A673 (cell line): Measurements from ENCODE around the gene FSTL1. TPM values are rescaled to one million over a fixed set of nuclear protein-coding genes. Genes with fewer than 3 reads are reported as not detected.

Source experiments
- BruUV-seq: library from RNA; stranded (reverse); fragments of 400-500 nt; replicated peaks from 2 replicates; lab custom pipeline; 2021; lab: Mats Ljungman, UMichigan
- CTCF ChIA-PET: fragments of 300-600 bp; sonication (Branson Sonifier 250); formaldehyde crosslinking; loops from one replicate; lab custom pipeline; 2022; ENCODE audit warnings: antibody characterized with exemption; lab: Charles Lee
- POLR2A ChIA-PET: fragments of 300-600 bp; sonication (Branson Sonifier 250); formaldehyde crosslinking; loops from one replicate; lab custom pipeline; 2022; ENCODE audit warnings: antibody characterized with exemption; ENCODE audit not compliant: low non-redundant PET; lab: Charles Lee
- DNase-seq: peaks from one replicate; pipeline ENCODE4 v3.0.0-alpha.2; 2015; ENCODE audit warnings: low spot score
- H3K27ac ChIP-seq: fragments of 200-600 bp; sonication (generic); 2 replicates; pipeline ENCODE4 v1.5.1; 2016; ENCODE audit warnings: mixed run types, low read depth, mild to moderate bottlenecking, mixed read lengths, antibody characterized with exemption, low read length; ENCODE audit not compliant: poor library complexity, severe bottlenecking
- H3K27me3 ChIP-seq: fragments of 200-600 bp; sonication (generic); replicated peaks from 2 replicates; pipeline ENCODE4 v1.6.1; 2017; ENCODE audit warnings: mixed run types, low read depth, mild to moderate bottlenecking, mixed read lengths, antibody characterized with exemption, low read length; ENCODE audit not compliant: insufficient read depth, poor library complexity
- H3K36me3 ChIP-seq: fragments of 200-600 bp; sonication (generic); 2 replicates; pipeline ENCODE4 v1.6.1; 2016; ENCODE audit warnings: mixed run types, mild to moderate bottlenecking, mixed read lengths, antibody characterized with exemption, low read length; ENCODE audit not compliant: insufficient read depth, poor library complexity, severe bottlenecking
- H3K4me1 ChIP-seq: fragments of 200-600 bp; sonication (generic); 2 replicates; pipeline ENCODE4 v1.6.1; 2017; ENCODE audit warnings: mixed run types, mild to moderate bottlenecking, mixed read lengths, antibody characterized with exemption, low read length; ENCODE audit not compliant: insufficient read depth, poor library complexity, severe bottlenecking
- H3K4me3 ChIP-seq: fragments of 200-600 bp; sonication (generic); 2 replicates; pipeline ENCODE4 v1.5.1; 2016; ENCODE audit warnings: low read depth, mixed run types, mild to moderate bottlenecking, mixed read lengths, low read length; ENCODE audit not compliant: poor library complexity, severe bottlenecking
- H3K9me3 ChIP-seq: fragments of 200-600 bp; sonication (generic); 2 replicates; pipeline ENCODE4 v1.6.1; 2016; ENCODE audit warnings: mixed run types, low read depth, mild to moderate bottlenecking, mixed read lengths, antibody characterized with exemption, low read length; ENCODE audit not compliant: poor library complexity, severe bottlenecking
- CTCF ChIP-seq: fragments of 300-800, 200-600 bp; sonication (generic); conservative IDR thresholded peaks from 2 replicates; pipeline ENCODE4 v1.5.1; 2017; ENCODE audit warnings: low read depth, mild to moderate bottlenecking, antibody characterized with exemption, low read length, moderate library complexity, mixed read lengths
- EZH2 ChIP-seq: fragments of 200-600 bp; sonication (generic); IDR thresholded peaks from 2 replicates; pipeline ENCODE4 v1.6.1; 2017; ENCODE audit warnings: borderline replicate concordance, low read depth, mild to moderate bottlenecking, mixed read lengths, antibody characterized with exemption, low read length; ENCODE audit not compliant: poor library complexity, severe bottlenecking
- intact Hi-C: fragments of 100-400 bp; cut with micrococcal nuclease; formaldehyde crosslinking; loops from one replicate; pipeline ENCODE4 v1.10.0; 2022; ENCODE audit not compliant: unreplicated experiment
- total RNA-seq: library from RNA; stranded (reverse); gene quantifications from 2 replicates; pipeline ENCODE4 v1.2.3, GENCODE V29; 2021

FSTL1 gene
- total RNA-seq, 1 experiment from 2014 or later = 122 TPM

DNA sequence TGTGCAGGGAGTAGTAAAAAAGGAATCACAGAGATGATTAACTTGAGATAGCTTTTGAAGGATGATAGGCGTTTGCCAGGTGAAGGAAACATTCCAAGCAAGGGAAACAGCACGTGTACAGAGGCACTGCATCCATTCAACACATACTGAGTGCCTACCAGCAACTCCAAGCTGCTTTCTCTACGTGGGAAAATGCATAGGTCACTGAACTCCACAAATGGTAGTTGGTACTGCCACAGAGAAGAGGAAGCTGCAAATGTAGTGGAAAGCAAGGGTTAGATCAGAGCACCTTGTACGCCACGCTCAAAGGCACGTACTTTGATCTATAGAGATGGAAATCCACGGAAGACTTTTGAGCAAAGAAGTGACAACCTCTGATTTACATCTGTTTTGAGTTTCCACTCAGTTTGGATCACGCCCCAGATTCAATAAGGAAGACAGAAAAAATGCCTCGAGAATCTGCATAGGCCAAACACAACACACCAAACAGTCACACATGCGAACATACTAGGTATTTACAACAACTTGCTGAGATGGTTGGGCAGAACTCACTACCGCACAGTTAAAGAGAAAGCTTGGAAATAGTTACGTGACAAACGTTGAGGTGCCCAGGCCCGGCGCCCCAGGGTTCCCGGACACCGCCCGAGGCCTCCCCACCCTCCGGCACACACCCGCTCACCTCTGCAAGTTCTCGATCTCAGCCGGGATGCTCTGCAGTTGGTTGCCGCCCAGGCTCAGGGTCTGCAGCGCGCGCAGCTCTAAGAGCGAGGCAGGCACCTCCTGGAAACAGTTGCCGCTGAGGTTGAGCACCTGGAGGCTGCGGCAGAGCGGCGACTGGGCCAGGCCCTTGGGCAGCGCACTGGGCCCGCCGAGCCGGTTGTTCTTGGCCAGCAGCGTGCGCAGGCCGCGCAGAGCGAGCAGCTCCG is 102.5 kb downstream of the FSTL1 start:
- peak; percentile 11 for DNase-seq
- Histone ChIP-seq H3K36me3 (peaks cover 12% of the 10 kb centered on the region), H3K9me3 (no peaks in the 10 kb centered on the region), H3K27ac (peak overlapping the region; percentile 91), H3K4me3 (peak overlapping the region; percentile 98), H3K27me3 (no peaks in the 10 kb centered on the region), H3K4me1 (peaks cover 28% of the 10 kb centered on the region)
- TF ChIP-seq CTCF = no peak
- no peak for TF ChIP-seq EZH2
- CTCF ChIA-PET = interaction anchor here (1.5 kb wide), 1 partner anchor 69 kb away, joined by 6 read pairs; no protein-coding TSS in a partner anchor
- TSS peak; percentile 34 for BruUV-seq
- POLR2A ChIA-PET = interaction anchor here (0.6 to 1.1 kb wide), 2 partner anchors 67 to 468 kb away, joined by 3 to 5 read pairs; no protein-coding TSS in a partner anchor
- intact Hi-C loops = no loop called here

- no TSS peak for BruUV-seq
- H3K27ac ChIP-seq = no peak overlapping the region
- peaks cover 15% of the 10 kb centered on the region for H3K4me1 ChIP-seq
- intact Hi-C loops = no loop called here
- peaks cover 17% of the 10 kb centered on the region for H3K36me3 ChIP-seq
- ChIA-PET POLR2A (no interaction called here), CTCF (no interaction called here)
- H3K27me3 ChIP-seq = no peaks in the 10 kb centered on the region
- TF ChIP-seq CTCF (no peak), EZH2 (no peak)
- H3K4me3 ChIP-seq = no peak overlapping the region
- peaks cover 17% of the 10 kb centered on the region for H3K9me3 ChIP-seq
- DNase-seq = no peak
Measured at GRCh38 chr3:120344349-120344748, 106.4 kb downstream of the FSTL1 start.

Other genes with a start within 250 kb of the FSTL1 start
- 0.62 and 1.2 TPM in 2 replicates for gene GPR156, start 165.8 kb downstream of the FSTL1 start, total RNA-seq
- 29.2 and 34.1 TPM in 2 replicates for gene LRRC58, start 101.6 kb downstream of the FSTL1 start, total RNA-seq
- 177 and 200 TPM in 2 replicates for gene NDUFB4, start 145.3 kb upstream of the FSTL1 start, total RNA-seq
- gene HGD, start 231.2 kb upstream of the FSTL1 start, total RNA-seq = 0.28 and 0.42 TPM in 2 replicates